Naive thymus-derived CD4-positive, alpha-beta T cell (primary cell): Measurements from ENCODE around the gene RETN. TPM values are rescaled to one million over a fixed set of nuclear protein-coding genes. Genes with fewer than 3 reads are reported as not detected.

Experiments
- ATAC-seq: fragments of 150-1000 bp; cut with Tn5 transposase; 2 replicates; pipeline ENCODE4 v1.10.0; 2021; ENCODE audit warnings: mild to moderate bottlenecking, moderate library complexity
- CTCF ChIA-PET: fragments of 350-600 bp; sonication (Branson Sonifier 250); formaldehyde crosslinking; loops from one replicate; lab custom pipeline; 2021; ENCODE audit warnings: antibody characterized with exemption; lab: Charles Lee
- POLR2A ChIA-PET: fragments of 350-600 bp; sonication (Branson Sonifier 250); formaldehyde crosslinking; loops from one replicate; lab custom pipeline; 2021; ENCODE audit warnings: antibody characterized with exemption, inconsistent platforms; lab: Charles Lee
- DNase-seq, 9 donors: peaks; one replicate each; pipeline versions ENCODE4 v3.0.0 to v3.0.0-alpha.2; 2020 to 2022; ENCODE audit warnings: mixed read lengths in 1 of 9
- H3K27ac ChIP-seq: one replicate; pipeline ENCODE4 v1.7.0; 2013; ENCODE audit warnings: mild to moderate bottlenecking, low read depth, low read length, moderate library complexity
- H3K27me3 ChIP-seq, 2 donors: one replicate each; pipeline ENCODE4 v1.7.0; 2013; ENCODE audit warnings: low read length in 2 of 2, mild to moderate bottlenecking in 2 of 2, moderate library complexity in 2 of 2; ENCODE audit not compliant: control insufficient read depth in 2 of 2, insufficient read depth in 2 of 2
- H3K36me3 ChIP-seq, 3 experiments: 1 replicate in 2 of 3; 2 replicates in 1 of 3; pipeline ENCODE4 v1.7.0; 2013; ENCODE audit warnings: low read length in 3 of 3, mild to moderate bottlenecking in 3 of 3, moderate library complexity in 1 of 3; ENCODE audit not compliant: insufficient read depth in 3 of 3, control insufficient read depth in 2 of 3
- H3K4me1 ChIP-seq, 2 donors: one replicate each; pipeline ENCODE4 v1.7.0; 2013; ENCODE audit warnings: low read length in 2 of 2, mild to moderate bottlenecking in 2 of 2, moderate library complexity in 1 of 2; ENCODE audit not compliant: control insufficient read depth in 2 of 2, insufficient read depth in 2 of 2
- H3K4me3 ChIP-seq: 2 replicates; pipeline ENCODE4 v1.7.0; 2013; ENCODE audit warnings: mild to moderate bottlenecking, low read length
- H3K9me3 ChIP-seq, 3 experiments: 1 replicate in 2 of 3; 2 replicates in 1 of 3; pipeline ENCODE4 v1.7.0; 2013; ENCODE audit warnings: low read length in 3 of 3; ENCODE audit not compliant: control insufficient read depth in 2 of 3
- H3K27ac Mint-ChIP-seq, 9 donors: one replicate each; pipeline ENCODE4 v1.8.0; 2020 to 2022; ENCODE audit warnings: mixed read lengths in 9 of 9, mild to moderate bottlenecking in 8 of 9, moderate library complexity in 5 of 9, inconsistent platforms in 2 of 9
- H3K27me3 Mint-ChIP-seq, 5 donors: one replicate each; pipeline ENCODE4 v1.8.0; 2021 to 2022; ENCODE audit warnings: mixed read lengths in 5 of 5, mild to moderate bottlenecking in 1 of 5
- H3K36me3 Mint-ChIP-seq, 5 donors: one replicate each; pipeline ENCODE4 v1.8.0; 2020 to 2022; ENCODE audit warnings: mixed read lengths in 5 of 5, mild to moderate bottlenecking in 3 of 5, inconsistent platforms in 1 of 5
- H3K4me1 Mint-ChIP-seq, 7 donors: one replicate each; pipeline ENCODE4 v1.8.0; 2020 to 2022; ENCODE audit warnings: mixed read lengths in 7 of 7, mild to moderate bottlenecking in 3 of 7, inconsistent platforms in 1 of 7
- H3K4me3 Mint-ChIP-seq, 10 donors: one replicate each; pipeline ENCODE4 v1.8.0; 2020 to 2022; ENCODE audit warnings: mild to moderate bottlenecking in 10 of 10, mixed read lengths in 10 of 10, moderate library complexity in 6 of 10, inconsistent platforms in 2 of 10
- H3K9me3 Mint-ChIP-seq, 11 donors: one replicate each; pipeline ENCODE4 v1.8.0; 2020 to 2022; ENCODE audit warnings: mixed read lengths in 11 of 11, mild to moderate bottlenecking in 4 of 11, inconsistent platforms in 1 of 11, moderate library complexity in 1 of 11
- intact Hi-C, 2 donors: fragments of 100-400 bp; cut with micrococcal nuclease; formaldehyde crosslinking; loops; one replicate each; pipeline ENCODE4 v1.15.1; 2023
- polyA plus RNA-seq, 2 donors: library from polyadenylated mRNA; unstranded; fragments of 300-500 nt; fragmentation: Illumina TruSeq; gene quantifications; one replicate each; pipeline ENCODE4 v1.2.3, GENCODE V29; 2021
- total RNA-seq, 6 experiments: library from RNA in 5 of 6; stranded (reverse) in 5 of 6; gene quantifications; 1 replicate in 5 of 6; 2 replicates in 1 of 6; pipeline ENCODE4 v1.2.3 and lab custom pipeline; 2021 to 2026

RETN gene
- total and polyA plus RNA-seq, 7 experiments from 2014 or later = 3.4 TPM; not detected in 6

DNA sequence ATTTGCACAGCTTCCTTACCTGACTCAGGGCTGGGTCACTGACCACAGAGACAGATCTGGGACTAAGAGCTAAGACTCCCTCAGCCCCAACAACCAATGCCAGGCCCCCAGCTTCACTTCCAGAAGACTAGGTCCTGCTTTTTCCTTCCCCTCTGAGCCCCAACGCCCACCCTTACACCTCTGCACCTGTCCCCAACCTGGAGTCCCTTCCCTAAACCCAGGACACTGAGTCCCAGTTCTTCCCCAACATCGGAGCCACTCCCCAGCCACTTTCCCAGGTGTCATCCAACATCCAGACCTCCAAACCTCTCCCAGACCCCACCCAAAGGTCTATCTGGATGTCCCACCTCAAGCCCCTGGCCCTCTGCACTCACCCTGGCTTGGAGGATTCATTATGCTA is 30.2 kb downstream of the RETN start:
- ChIA-PET POLR2A (interaction anchor here (0.6 to 2.4 kb wide), 4 partner anchors 9 to 503 kb away, joined by 3 to 9 read pairs (median 3); no protein-coding TSS in a partner anchor), CTCF (interaction anchor here (0.5 to 3.5 kb wide), 4 partner anchors 18 to 597 kb away, joined by 3 to 11 read pairs (median 4); partner anchors contain the start of gene TRAPPC5)
- Histone ChIP-seq H3K27me3 (no peaks in the 10 kb centered on the region), H3K36me3 (no peaks in the 10 kb centered on the region), H3K27ac (no peak overlapping the region), H3K4me1 (peaks cover 2 to 3% of the 10 kb centered on the region in 2 donors), H3K4me3 (no peak overlapping the region), H3K9me3 (no peaks in the 10 kb centered on the region)
- peak overlapping the region in 1 of 9 donors; percentile 72 for H3K27ac Mint-ChIP-seq
- no peak overlapping the region for H3K4me3 Mint-ChIP-seq
- ATAC-seq (no peak), DNase-seq (no peak)
- H3K9me3 Mint-ChIP-seq = peaks cover 0 to 2% (median 0%) of the 10 kb centered on the region in 11 donors
- H3K4me1 Mint-ChIP-seq = peaks cover 2 to 34% (median 21%) of the 10 kb centered on the region in 7 donors
- intact Hi-C loops = no loop called here
- H3K36me3 Mint-ChIP-seq = no peaks in the 10 kb centered on the region
- peaks cover 0 to 38% (median 0%) of the 10 kb centered on the region in 5 donors for H3K27me3 Mint-ChIP-seq

DNA sequence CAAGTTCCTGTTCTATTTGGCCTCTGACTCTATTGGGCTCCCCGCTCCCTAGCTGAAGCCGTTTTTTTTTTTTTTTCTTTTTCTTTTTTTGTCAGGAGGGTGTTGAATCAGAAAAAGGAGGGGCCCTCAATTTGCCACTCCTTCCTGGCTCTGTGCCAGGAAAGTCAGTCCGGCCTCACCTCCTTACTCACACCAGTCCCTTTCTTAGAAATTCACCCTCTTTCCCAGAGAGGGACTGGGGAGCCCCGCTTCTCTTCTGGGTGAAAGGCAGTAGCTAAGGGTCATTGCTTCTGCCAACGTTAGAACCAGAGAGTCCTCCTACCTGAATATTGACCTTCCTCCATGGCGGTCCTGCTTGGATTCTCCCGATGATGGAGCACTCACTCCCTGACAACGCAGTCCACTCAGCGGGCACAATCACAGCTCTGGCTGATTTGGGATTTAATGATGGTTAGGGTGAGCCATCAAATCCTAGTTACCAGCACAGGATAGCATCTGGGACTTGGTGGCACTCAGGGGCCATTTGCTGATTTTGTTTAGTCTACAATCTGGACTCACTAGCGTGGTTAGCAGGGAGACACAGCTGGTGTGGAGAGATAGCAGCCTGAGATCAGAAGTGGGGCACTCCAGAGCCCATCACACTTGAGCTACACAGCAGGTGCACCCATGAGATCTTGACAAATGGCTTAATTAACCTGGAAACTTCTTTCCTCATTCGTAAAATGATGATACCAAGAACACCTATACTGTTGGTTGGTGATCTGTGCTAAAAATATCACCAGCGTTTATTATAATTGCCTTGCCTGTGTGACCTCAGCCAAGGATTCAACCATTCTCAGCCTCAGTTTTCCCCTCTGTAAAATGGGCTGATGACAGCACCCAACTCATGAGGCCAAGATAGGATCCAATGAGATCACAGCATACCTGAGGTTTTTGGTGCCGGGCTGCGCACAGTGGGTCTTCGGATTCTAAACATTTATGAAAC is 30.9 kb downstream of the RETN start:
- Mint-ChIP-seq H3K4me3 (no peak overlapping the region), H3K4me1 (peaks cover 3 to 39% (median 28%) of the 10 kb centered on the region in 7 donors), H3K9me3 (peaks cover 0 to 2% (median 0%) of the 10 kb centered on the region in 11 donors), H3K27ac (peak overlapping the region in 5 of 9 donors; percentile 6 to 72 (median 50)), H3K36me3 (no peaks in the 10 kb centered on the region), H3K27me3 (peaks cover 0 to 40% (median 0%) of the 10 kb centered on the region in 5 donors)
- intact Hi-C loops = no loop called here
- CTCF ChIA-PET = interaction anchor here (0.5 to 3.5 kb wide), 4 partner anchors 19 to 597 kb away, joined by 3 to 11 read pairs (median 4); partner anchors contain the start of gene TRAPPC5
- no peaks in the 10 kb centered on the region for H3K9me3 ChIP-seq
- H3K36me3 ChIP-seq = no peaks in the 10 kb centered on the region
- H3K4me1 ChIP-seq = peaks cover 0 to 9% of the 10 kb centered on the region in 2 donors
- H3K27me3 ChIP-seq = no peaks in the 10 kb centered on the region
- POLR2A ChIA-PET = interaction anchor here (0.7 to 2.4 kb wide), 4 partner anchors 10 to 82 kb away, joined by 3 to 9 read pairs (median 3); no protein-coding TSS in a partner anchor
- H3K27ac ChIP-seq = no peak overlapping the region
- no peak overlapping the region for H3K4me3 ChIP-seq
- peak; percentile 26 for ATAC-seq
- no peak for DNase-seq

DNA sequence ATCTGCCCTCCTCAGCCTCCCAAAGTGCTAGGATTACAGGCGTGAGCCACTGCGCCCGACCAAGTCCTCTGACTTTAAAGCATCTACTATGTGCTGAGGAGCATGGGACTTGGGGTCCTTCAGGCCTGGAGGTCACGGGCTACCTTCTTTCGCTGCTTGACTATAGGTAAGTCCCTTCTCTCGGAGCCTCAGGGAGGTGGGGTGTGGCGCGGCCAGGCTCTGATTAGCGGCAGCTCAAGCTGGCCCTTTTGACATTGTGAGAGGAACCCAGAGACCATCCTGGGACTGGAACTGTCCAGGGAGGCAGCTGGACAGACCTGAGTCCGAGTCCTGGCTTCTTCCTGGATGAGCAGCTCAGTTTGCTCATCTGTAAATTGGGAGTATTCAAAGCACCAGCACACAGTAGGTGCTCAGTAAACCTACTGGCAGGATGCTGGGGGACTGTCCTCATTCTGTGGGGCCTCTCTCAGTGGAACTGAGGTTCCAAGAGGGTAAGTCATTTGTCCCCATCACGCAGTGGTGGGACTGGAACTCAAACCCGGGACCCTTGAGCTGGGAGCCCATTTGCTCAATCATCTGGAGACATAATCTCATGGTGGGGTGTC is 32.3 kb downstream of the RETN start:
- H3K9me3 ChIP-seq = no peaks in the 10 kb centered on the region
- no peaks in the 10 kb centered on the region for H3K27me3 ChIP-seq
- POLR2A ChIA-PET = interaction anchor here (1.1 kb wide), 1 partner anchor 20 kb away, joined by 3 read pairs; the partner anchor contains the start of gene TRAPPC5
- H3K27ac ChIP-seq = no peak overlapping the region
- CTCF ChIA-PET = interaction anchor here (0.9 kb wide), 1 partner anchor 20 kb away, joined by 3 read pairs; the partner anchor contains the start of gene TRAPPC5
- no peak overlapping the region for H3K4me3 Mint-ChIP-seq
- no peak for DNase-seq
- intact Hi-C loops = no loop called here
- no peaks in the 10 kb centered on the region for H3K36me3 ChIP-seq
- no peak for ATAC-seq
- peaks cover 0 to 5% (median 0%) of the 10 kb centered on the region in 11 donors for H3K9me3 Mint-ChIP-seq
- no peak overlapping the region for H3K4me3 ChIP-seq
- H3K27ac Mint-ChIP-seq = peak overlapping the region in 1 of 9 donors; percentile 82
- H3K4me1 ChIP-seq = peaks cover 11 to 22% of the 10 kb centered on the region in 2 donors
- H3K27me3 Mint-ChIP-seq = peaks cover 0 to 38% (median 0%) of the 10 kb centered on the region in 5 donors
- H3K4me1 Mint-ChIP-seq = peaks cover 17 to 53% (median 42%) of the 10 kb centered on the region in 7 donors
- no peaks in the 10 kb centered on the region for H3K36me3 Mint-ChIP-seq

DNA sequence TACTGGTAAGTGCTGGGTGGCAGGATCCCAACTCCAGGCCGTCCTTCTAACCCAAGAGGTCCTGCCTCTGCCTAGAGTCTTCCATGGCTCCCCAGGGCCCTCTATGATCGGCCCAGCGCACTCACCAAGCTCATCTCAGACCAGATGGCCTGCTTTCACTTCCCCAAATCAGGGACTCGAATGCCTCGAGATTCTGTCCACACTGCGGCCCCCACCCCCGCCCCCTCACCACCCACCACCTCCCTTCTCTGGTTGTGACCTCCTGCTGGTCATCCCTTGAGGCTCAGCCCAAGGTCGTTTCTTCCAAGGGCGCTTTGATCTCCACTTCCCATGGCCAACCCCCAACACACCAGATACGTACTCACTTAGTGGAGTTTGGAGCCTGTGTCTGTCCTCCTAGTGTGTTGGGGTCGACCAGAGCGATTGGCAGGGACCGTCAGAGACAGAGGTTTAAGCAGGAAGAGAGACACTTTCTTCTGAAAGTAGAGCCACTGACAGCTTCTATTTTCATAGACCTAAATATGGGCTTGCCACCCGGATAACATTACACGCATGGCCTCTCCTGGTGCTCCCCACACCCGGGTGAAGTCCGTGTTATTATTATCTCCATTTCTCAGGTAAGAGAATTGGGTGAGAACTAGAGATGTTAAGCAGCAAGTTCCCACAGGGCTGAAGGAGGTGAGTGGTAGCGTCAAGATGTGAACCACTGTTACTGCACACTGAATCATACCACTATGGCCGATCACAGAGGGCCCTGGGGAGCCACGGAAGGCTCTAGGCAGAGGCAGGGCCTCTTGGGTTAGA is 33.0 kb downstream of the RETN start, which contains the start of gene FCER2:
Gene FCER2 (minus strand): TSS at position 478 of the 804 bp plus-strand sequence. CDS start 2,371 bp downstream, outside the sequence.
- peak within 1 kb of the TSS in 3 of 10 donors; percentile 16 to 30 (median 16) for H3K4me3 Mint-ChIP-seq
- Histone ChIP-seq H3K9me3 (no peaks in the 10 kb centered on the region), H3K4me3 (no peak within 1 kb of the TSS), H3K36me3 (no peaks in the 10 kb centered on the region), H3K27me3 (no peaks in the 10 kb centered on the region), H3K4me1 (peaks cover 18 to 29% of the 10 kb centered on the region in 2 donors), H3K27ac (no peak within 1 kb of the TSS)
- H3K27me3 Mint-ChIP-seq = peaks cover 0 to 35% (median 0%) of the 10 kb centered on the region in 5 donors
- peaks cover 24 to 60% (median 48%) of the 10 kb centered on the region in 7 donors for H3K4me1 Mint-ChIP-seq
- intact Hi-C loops = no loop called here
- no peak for ATAC-seq
- H3K9me3 Mint-ChIP-seq = peaks cover 0 to 3% (median 0%) of the 10 kb centered on the region in 11 donors
- DNase-seq = no peak
- POLR2A ChIA-PET = interaction anchor here (1.1 to 2.2 kb wide), 2 partner anchors 21 kb away, joined by 3 to 6 read pairs; partner anchors contain the start of gene TRAPPC5
- H3K36me3 Mint-ChIP-seq = no peaks in the 10 kb centered on the region
- H3K27ac Mint-ChIP-seq = peak within 1 kb of the TSS in 8 of 9 donors; percentile 19 to 98 (median 82)
- CTCF ChIA-PET = interaction anchor here (0.9 kb wide), 1 partner anchor 21 kb away, joined by 3 read pairs; the partner anchor contains the start of gene TRAPPC5

DNA sequence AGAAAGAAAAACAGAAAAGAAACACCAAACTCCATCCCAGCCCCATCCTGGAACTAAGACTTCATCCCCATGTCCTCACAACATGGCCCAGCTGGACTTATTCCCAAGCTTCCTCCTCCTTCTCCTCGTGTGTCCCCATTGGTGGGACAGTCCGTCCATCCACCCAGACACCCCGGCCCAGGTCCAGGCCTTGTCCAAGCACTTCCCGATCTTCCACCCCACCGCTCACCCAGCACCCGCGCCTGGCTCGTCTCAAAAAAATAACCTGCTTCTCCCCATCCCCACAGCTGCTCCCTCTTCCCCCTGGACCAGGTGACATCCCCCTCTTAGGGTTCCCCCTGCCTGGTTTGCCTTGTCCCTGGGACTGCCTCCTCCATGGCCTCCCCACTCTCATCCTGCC is 34.5 kb downstream of the RETN start:
- peaks cover 0 to 3% (median 0%) of the 10 kb centered on the region in 11 donors for H3K9me3 Mint-ChIP-seq
- ChIA-PET POLR2A (interaction anchor here (0.6 to 2.2 kb wide), 2 partner anchors 22 to 29 kb away, joined by 4 to 6 read pairs; partner anchors contain the start of gene TRAPPC5), CTCF (no interaction called here)
- H3K27ac ChIP-seq = no peak overlapping the region
- H3K27ac Mint-ChIP-seq = peak overlapping the region in 7 of 9 donors; percentile 21 to 100 (median 90)
- H3K4me1 Mint-ChIP-seq = peaks cover 27 to 67% (median 54%) of the 10 kb centered on the region in 7 donors
- H3K27me3 Mint-ChIP-seq = peaks cover 0 to 27% (median 0%) of the 10 kb centered on the region in 5 donors
- intact Hi-C loops = no loop called here
- no peaks in the 10 kb centered on the region for H3K9me3 ChIP-seq
- peaks cover 22 to 38% of the 10 kb centered on the region in 2 donors for H3K4me1 ChIP-seq
- no peaks in the 10 kb centered on the region for H3K36me3 ChIP-seq
- H3K4me3 ChIP-seq = no peak overlapping the region
- no peak for DNase-seq
- ATAC-seq = no peak
- no peak overlapping the region for H3K4me3 Mint-ChIP-seq
- no peaks in the 10 kb centered on the region for H3K27me3 ChIP-seq
- H3K36me3 Mint-ChIP-seq = no peaks in the 10 kb centered on the region
